Liver (tissue), 9 donors: ENCODE results near the gene EMID1. TPM values are rescaled to one million over a fixed set of nuclear protein-coding genes. Genes with fewer than 3 reads are reported as not detected.
A peak's percentile ranks its signal among the peaks of the same experiment; 100 is the strongest.

ENCODE experiments used
- DNase-seq: peaks from one replicate; pipeline ENCODE4 v3.0.0-alpha.2; 2017; ENCODE audit warnings: low spot score
- H3K27ac ChIP-seq, 2 donors: one replicate each; pipeline ENCODE4 v1.7.0; 2013; ENCODE audit warnings: inconsistent platforms in 2 of 2, low read length in 2 of 2, control low read depth in 1 of 2, low read depth in 1 of 2, mild to moderate bottlenecking in 1 of 2
- H3K27me3 ChIP-seq, 4 donors: one replicate each; pipeline versions ENCODE4 v1.6.1 to v1.7.0; 2013; ENCODE audit warnings: low read length in 3 of 4, inconsistent platforms in 1 of 4, mild to moderate bottlenecking in 1 of 4, moderate library complexity in 1 of 4; ENCODE audit not compliant: control insufficient read depth in 4 of 4, insufficient read depth in 4 of 4
- H3K36me3 ChIP-seq, 4 donors: one replicate each; pipeline versions ENCODE4 v1.6.1 to v1.7.0; 2013; ENCODE audit warnings: low read length in 3 of 4, mild to moderate bottlenecking in 3 of 4, low read depth in 1 of 4, moderate library complexity in 1 of 4; ENCODE audit not compliant: control insufficient read depth in 4 of 4, insufficient read depth in 3 of 4
- H3K4me1 ChIP-seq, 4 donors: one replicate each; pipeline versions ENCODE4 v1.6.1 to v1.7.0; 2013; ENCODE audit warnings: low read length in 3 of 4, mild to moderate bottlenecking in 3 of 4, moderate library complexity in 1 of 4; ENCODE audit not compliant: control insufficient read depth in 4 of 4, insufficient read depth in 4 of 4
- H3K4me3 ChIP-seq, 3 donors: one replicate each; pipeline versions ENCODE4 v1.6.1 to v1.7.0; 2013; ENCODE audit warnings: low read length in 3 of 3, control low read depth in 1 of 3, low read depth in 1 of 3, mild to moderate bottlenecking in 1 of 3
- H3K9ac ChIP-seq, 2 donors: one replicate each; pipeline ENCODE4 v1.7.0; 2013; ENCODE audit warnings: low read length in 2 of 2, mild to moderate bottlenecking in 2 of 2, moderate library complexity in 2 of 2, control low read depth in 1 of 2, low read depth in 1 of 2
- H3K9me3 ChIP-seq, 4 donors: one replicate each; pipeline versions ENCODE4 v1.6.1 to v1.7.0; 2013; ENCODE audit warnings: low read length in 3 of 4; ENCODE audit not compliant: control insufficient read depth in 4 of 4
- ATF3 ChIP-seq: IDR thresholded peaks from 2 replicates; pipeline ENCODE4 v1.6.1; 2016; ENCODE audit warnings: antibody characterized with exemption
- CTCF ChIP-seq: fragments of 150-350 bp; IDR thresholded peaks from 2 replicates; pipeline ENCODE4 v1.5.1; 2017; ENCODE audit warnings: improper control_type of control experiment, low read depth, low read length; ENCODE audit not compliant: missing input control
- EGR1 ChIP-seq, 2 donors: IDR thresholded peaks; 2 replicates each; pipeline ENCODE4 v1.6.1; 2016 to 2018; ENCODE audit warnings: antibody characterized with exemption in 2 of 2, low read depth in 2 of 2
- FOXA1 ChIP-seq: IDR thresholded peaks from 2 replicates; pipeline ENCODE4 v1.6.1; 2016; ENCODE audit warnings: antibody characterized with exemption
- FOXA2 ChIP-seq: IDR thresholded peaks from 2 replicates; pipeline ENCODE4 v1.6.1; 2016; ENCODE audit warnings: antibody characterized with exemption
- GABPA ChIP-seq, 2 donors: IDR thresholded peaks in 1 of 2; conservative IDR thresholded peaks in 1 of 2; 2 replicates each; pipeline ENCODE4 v1.6.1; 2016; ENCODE audit warnings: antibody characterized with exemption in 2 of 2, mild to moderate bottlenecking in 1 of 2, moderate library complexity in 1 of 2
- HNF4A ChIP-seq, 2 donors: conservative IDR thresholded peaks; 2 replicates each; pipeline ENCODE4 v1.6.1; 2016; ENCODE audit warnings: antibody characterized with exemption in 2 of 2, mild to moderate bottlenecking in 2 of 2
- HNF4G ChIP-seq: IDR thresholded peaks from 2 replicates; pipeline ENCODE4 v1.6.1; 2016; ENCODE audit warnings: antibody characterized with exemption
- JUND ChIP-seq, 2 donors: IDR thresholded peaks; 2 replicates each; pipeline ENCODE4 v1.6.1; 2016; ENCODE audit warnings: antibody characterized with exemption in 2 of 2
- MAX ChIP-seq: IDR thresholded peaks from 2 replicates; pipeline ENCODE4 v1.6.1; 2016; ENCODE audit warnings: antibody characterized with exemption
- NR2F2 ChIP-seq: IDR thresholded peaks from 2 replicates; pipeline ENCODE4 v1.6.1; 2016; ENCODE audit warnings: antibody characterized with exemption
- RAD21 ChIP-seq, 2 donors: IDR thresholded peaks; 2 replicates each; pipeline ENCODE4 v1.6.1; 2016; ENCODE audit warnings: antibody characterized with exemption in 2 of 2, mild to moderate bottlenecking in 2 of 2
- REST ChIP-seq: IDR thresholded peaks from 2 replicates; pipeline ENCODE4 v1.6.1; 2016; ENCODE audit warnings: antibody characterized with exemption, mild to moderate bottlenecking
- RXRA ChIP-seq, 2 donors: IDR thresholded peaks; 2 replicates each; pipeline ENCODE4 v1.6.1; 2017 to 2018; ENCODE audit warnings: antibody characterized with exemption in 2 of 2, mild to moderate bottlenecking in 1 of 2
- SP1 ChIP-seq: IDR thresholded peaks from 2 replicates; pipeline ENCODE4 v1.6.1; 2018; ENCODE audit warnings: antibody characterized with exemption, mild to moderate bottlenecking
- TAF1 ChIP-seq: conservative IDR thresholded peaks from 2 replicates; pipeline ENCODE4 v1.6.1; 2016; ENCODE audit warnings: antibody characterized with exemption, mild to moderate bottlenecking
- YY1 ChIP-seq: IDR thresholded peaks from 2 replicates; pipeline ENCODE4 v1.6.1; 2016; ENCODE audit warnings: antibody characterized with exemption, mild to moderate bottlenecking
- ZBTB33 ChIP-seq: IDR thresholded peaks from 2 replicates; pipeline ENCODE4 v1.6.1; 2016; ENCODE audit warnings: antibody characterized with exemption
- WGBS: extraction: QIAGEN DNeasy Blood & Tissue Kit; methylation state at CpG from one replicate; pipeline ENCODE4 v1.1.7; 2013; 5-methylcytosine and 5-hydroxymethylcytosine counted together
- polyA plus RNA-seq, 2 donors: library from polyadenylated mRNA; stranded (reverse) in 1 of 2; unstranded in 1 of 2; fragments of 200-250 nt in 1 of 2; fragments of >200 nt in 1 of 2; fragmentation: Nextera tagmentation in 1 of 2; extraction: Ambion mirVana in 1 of 2; gene quantifications; one replicate each; pipeline versions ENCODE4 v1.2.1 to v1.2.3, GENCODE V29; 2013 to 2015
- total RNA-seq, 2 donors: library from RNA; depleted of rRNA; stranded (reverse); fragments of >200 nt; gene quantifications; one replicate each; pipeline ENCODE4 v1.2.3, GENCODE V29; 2014
- donor health status: healthy.
- donor health status: healthy.
- donor health status: healthy.
- donor health status: healthy.
- donor health status: healthy.

EMID1 gene
- total and polyA plus RNA-seq, 4 donors, result 0.89 to 8.9 (median 2.1) TPM

GRCh38 chr22:29267462-29267857, 61.8 kb downstream of the EMID1 start (continued):
- TF ChIP-seq SP1 (no peak), MAX (no peak), HNF4A (conservative IDR thresholded peaks at IDR 0.05) (no peak), RXRA (IDR thresholded peaks at IDR 0.05) (no peak)

GRCh38 chr22:29267858-29268510, 62.3 kb downstream of the EMID1 start, which contains the start of the genes EWSR1 and RHBDD3:
TSS of gene EWSR1 (plus strand) at chr22:29268268. CDS start at chr22:29268337, 69 bp downstream.
TSS of gene RHBDD3 (minus strand) at chr22:29267981. CDS start at chr22:29265626, 2,355 bp downstream.
- H3K36me3 ChIP-seq, result peaks cover 3 to 15% (median 8%) of the 10 kb centered on the region in 4 donors
- peak within 1 kb of the TSS; percentile 97 to 99 for H3K27ac ChIP-seq
- H3K9me3 ChIP-seq, result no peaks in the 10 kb centered on the region
- H3K9ac ChIP-seq, result peak within 1 kb of the TSS; percentile 91 to 93
- no peaks in the 10 kb centered on the region for H3K27me3 ChIP-seq
- TF ChIP-seq NR2F2, result peak; percentile 88
- no peak for TF ChIP-seq HNF4G
- no peak for TF ChIP-seq CTCF
- no peak for TF ChIP-seq TAF1
- no peak for TF ChIP-seq ZBTB33
- TF ChIP-seq GABPA (IDR thresholded peaks at IDR 0.05 in 1 of 2, conservative IDR thresholded peaks at IDR 0.05 in 1 of 2), result peak in 1 of 2 donors; percentile 26
- peak; percentile 99 for TF ChIP-seq YY1
- TF ChIP-seq SP1, result peak; percentile 74
- peak in 1 of 2 donors; percentile 60 for TF ChIP-seq JUND (IDR thresholded peaks at IDR 0.05)
- TF ChIP-seq RAD21 (IDR thresholded peaks at IDR 0.05), result no peak
- TF ChIP-seq HNF4A (conservative IDR thresholded peaks at IDR 0.05), result no peak
- peak; percentile 65 for TF ChIP-seq REST
- peak; percentile 62 to 68 for TF ChIP-seq RXRA (IDR thresholded peaks at IDR 0.05)
- peak; percentile 93 for TF ChIP-seq MAX
- no peak for TF ChIP-seq ATF3
- no peak for TF ChIP-seq EGR1 (IDR thresholded peaks at IDR 0.05; ENCODE audit: low read depth in 2 of 2)
- TF ChIP-seq FOXA1, result peak; percentile 51
- TF ChIP-seq FOXA2, result no peak
- H3K4me1 ChIP-seq, result peaks cover 3 to 54% (median 45%) of the 10 kb centered on the region in 4 donors
- WGBS, result under 1% methylated on average over 67 of the region's 67 CpGs
- peak within 1 kb of the TSS; percentile 77 to 83 (median 79) for H3K4me3 ChIP-seq
- peak; percentile 98 for DNase-seq
